ENCODE data around the gene ADAM12.
A peak's percentile ranks its signal among the peaks of the same experiment; 100 is the strongest.

The ADAM12 gene

DNA sequence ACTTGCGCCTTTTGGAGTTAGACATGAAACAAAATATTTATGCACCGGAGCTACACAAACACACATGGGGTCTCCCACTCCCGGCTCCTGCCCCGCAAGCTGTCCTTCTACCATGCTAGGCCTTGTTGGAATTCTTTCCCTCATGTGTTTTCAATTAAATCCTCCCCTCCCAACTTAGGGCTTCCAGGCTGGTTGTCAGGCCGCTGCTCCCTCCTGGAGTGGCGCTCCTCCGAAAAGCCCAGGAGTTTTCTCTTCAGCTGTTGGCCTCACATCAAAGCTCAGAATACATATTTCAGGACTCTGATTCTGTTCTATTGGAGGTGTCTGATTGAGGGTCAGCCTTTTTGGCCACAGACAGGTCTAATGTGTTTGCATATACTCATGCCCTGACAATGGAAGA is 378.6 kb downstream of the ADAM12 start:
- H3K4me3 ChIP-seq (replicated peaks; ENCODE audit: low read depth, low read length), result no peak overlapping the region
- TF ChIP-seq, protein P1, sequence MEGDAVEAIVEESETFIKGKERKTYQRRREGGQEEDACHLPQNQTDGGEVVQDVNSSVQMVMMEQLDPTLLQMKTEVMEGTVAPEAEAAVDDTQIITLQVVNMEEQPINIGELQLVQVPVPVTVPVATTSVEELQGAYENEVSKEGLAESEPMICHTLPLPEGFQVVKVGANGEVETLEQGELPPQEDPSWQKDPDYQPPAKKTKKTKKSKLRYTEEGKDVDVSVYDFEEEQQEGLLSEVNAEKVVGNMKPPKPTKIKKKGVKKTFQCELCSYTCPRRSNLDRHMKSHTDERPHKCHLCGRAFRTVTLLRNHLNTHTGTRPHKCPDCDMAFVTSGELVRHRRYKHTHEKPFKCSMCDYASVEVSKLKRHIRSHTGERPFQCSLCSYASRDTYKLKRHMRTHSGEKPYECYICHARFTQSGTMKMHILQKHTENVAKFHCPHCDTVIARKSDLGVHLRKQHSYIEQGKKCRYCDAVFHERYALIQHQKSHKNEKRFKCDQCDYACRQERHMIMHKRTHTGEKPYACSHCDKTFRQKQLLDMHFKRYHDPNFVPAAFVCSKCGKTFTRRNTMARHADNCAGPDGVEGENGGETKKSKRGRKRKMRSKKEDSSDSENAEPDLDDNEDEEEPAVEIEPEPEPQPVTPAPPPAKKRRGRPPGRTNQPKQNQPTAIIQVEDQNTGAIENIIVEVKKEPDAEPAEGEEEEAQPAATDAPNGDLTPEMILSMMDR (IDR thresholded peaks at IDR 0.05; ENCODE audit: low read length, missing control alignments), result no peak
- no peak for DNase-seq (ENCODE audit: low read depth)

DNA sequence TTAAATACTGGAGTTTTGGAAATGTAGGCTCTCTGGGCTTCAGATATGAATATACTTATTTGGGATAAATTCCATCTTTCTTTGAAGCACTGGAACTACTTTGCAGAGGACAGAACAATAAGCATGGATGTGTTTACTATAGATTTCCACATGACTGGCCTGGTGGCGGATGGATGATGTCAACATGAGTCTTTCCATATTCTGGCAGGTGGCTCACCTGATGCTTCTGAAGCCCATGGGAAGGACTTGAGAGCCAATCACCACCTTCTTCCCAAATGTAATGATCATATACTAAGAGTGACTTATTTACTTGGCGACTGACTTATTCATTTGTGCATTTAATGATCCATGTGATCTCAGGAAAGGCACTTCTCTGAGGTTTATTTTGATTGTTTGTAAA is 381.4 kb downstream of the ADAM12 start:
- no peak overlapping the region for H3K4me3 ChIP-seq (replicated peaks; ENCODE audit: low read depth, low read length)
- TF ChIP-seq, protein P1 (IDR thresholded peaks at IDR 0.05; ENCODE audit: low read length, missing control alignments), result no peak
- DNase-seq (ENCODE audit: low read depth), result no peak

DNA sequence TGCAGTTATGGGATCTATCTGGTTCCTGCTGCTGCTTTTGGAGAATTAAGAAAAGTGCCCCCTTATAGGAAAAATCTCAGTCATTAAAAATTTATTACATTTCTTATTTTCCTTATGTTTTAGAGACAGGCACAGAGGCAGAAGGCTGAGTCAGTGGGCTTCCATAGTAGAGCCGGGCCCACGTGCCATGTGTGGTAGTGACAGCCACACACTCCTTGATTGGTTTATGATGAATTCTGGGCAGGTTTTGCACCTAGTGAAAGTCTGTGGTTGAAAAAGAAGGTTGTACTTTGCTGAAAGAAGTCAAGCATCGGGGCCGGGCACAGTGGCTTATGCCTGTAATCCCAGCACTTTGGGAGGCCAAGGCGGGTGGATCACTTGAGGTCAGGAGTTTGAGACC is 382.0 kb downstream of the ADAM12 start:
- no peak overlapping the region for H3K4me3 ChIP-seq (replicated peaks; ENCODE audit: low read depth, low read length)
- no peak for DNase-seq (ENCODE audit: low read depth)
- TF ChIP-seq, protein P1 (IDR thresholded peaks at IDR 0.05; ENCODE audit: low read length, missing control alignments), result no peak

DNA sequence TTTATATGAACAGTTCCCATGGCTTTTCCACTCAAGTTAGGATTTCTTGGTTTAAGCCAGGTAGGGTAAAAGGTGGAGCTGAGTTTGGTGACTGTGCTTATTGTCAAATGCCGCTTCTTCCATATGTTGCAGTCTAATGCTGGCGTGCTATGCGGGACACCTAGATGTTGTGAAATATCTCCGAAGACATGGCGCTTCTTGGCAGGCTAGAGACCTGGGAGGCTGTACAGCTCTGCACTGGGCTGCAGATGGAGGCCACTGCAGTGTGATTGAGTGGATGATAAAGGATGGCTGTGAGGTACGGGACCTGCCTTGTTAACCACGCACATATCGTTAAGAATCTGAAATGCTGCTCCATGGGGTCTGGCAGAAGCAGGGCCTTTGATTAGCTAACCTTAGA is 383.5 kb downstream of the ADAM12 start:
- TF ChIP-seq, protein P1 (IDR thresholded peaks at IDR 0.05; ENCODE audit: low read length, missing control alignments), result no peak
- no peak for DNase-seq (ENCODE audit: low read depth)

DNA sequence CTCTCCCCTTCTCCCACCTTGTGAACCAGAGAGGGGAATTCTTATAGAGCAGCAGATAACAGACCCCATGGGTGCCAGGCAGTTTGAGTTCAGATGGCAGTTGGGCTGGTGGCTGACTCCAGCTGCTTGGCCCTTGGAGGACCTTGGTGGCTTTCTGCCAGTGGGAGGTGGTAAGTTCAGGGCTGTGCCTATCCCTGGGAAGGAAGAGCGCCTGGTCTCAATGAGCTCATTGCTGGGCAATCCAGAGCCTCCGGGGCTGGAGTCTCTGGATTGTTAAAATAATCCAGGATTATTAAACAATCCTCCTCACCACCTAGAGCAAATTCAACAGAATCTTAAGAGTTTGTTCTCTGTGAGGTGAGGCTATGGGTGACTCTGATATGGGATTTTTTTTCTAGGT is 386.7 kb downstream of the ADAM12 start:
- no peak overlapping the region for H3K4me3 ChIP-seq (replicated peaks; ENCODE audit: low read depth, low read length)
- TF ChIP-seq, protein P1 (IDR thresholded peaks at IDR 0.05; ENCODE audit: low read length, missing control alignments), result no peak
- peak; percentile 24 for DNase-seq (ENCODE audit: low read depth)

More for the DNA sequence above, 383.5 kb downstream of the ADAM12 start:
- H3K4me3 ChIP-seq (replicated peaks; ENCODE audit: low read depth, low read length), result no peak overlapping the region

DNA sequence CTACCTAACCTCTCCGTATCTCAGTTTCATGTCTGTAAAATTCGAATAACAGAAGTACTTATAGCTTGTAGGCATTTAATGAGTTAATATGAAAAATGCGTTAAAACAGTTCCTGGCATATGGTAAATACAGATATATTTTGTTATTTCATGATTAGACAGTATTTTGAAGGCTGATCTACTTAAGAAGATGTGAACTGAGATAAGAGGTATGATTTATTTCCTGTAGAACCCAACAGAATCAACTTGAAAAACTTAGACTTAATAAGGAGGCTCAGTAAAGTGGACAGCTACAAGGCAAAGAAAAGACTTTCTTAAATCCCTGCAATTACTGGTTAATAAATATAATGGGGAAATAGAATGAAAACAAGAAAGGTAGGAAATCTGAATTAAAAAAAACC is 388.6 kb downstream of the ADAM12 start:
- no peak overlapping the region for H3K4me3 ChIP-seq (replicated peaks; ENCODE audit: low read depth, low read length)
- DNase-seq (ENCODE audit: low read depth), result no peak
- TF ChIP-seq, protein P1 (IDR thresholded peaks at IDR 0.05; ENCODE audit: low read length, missing control alignments), result no peak

DNA sequence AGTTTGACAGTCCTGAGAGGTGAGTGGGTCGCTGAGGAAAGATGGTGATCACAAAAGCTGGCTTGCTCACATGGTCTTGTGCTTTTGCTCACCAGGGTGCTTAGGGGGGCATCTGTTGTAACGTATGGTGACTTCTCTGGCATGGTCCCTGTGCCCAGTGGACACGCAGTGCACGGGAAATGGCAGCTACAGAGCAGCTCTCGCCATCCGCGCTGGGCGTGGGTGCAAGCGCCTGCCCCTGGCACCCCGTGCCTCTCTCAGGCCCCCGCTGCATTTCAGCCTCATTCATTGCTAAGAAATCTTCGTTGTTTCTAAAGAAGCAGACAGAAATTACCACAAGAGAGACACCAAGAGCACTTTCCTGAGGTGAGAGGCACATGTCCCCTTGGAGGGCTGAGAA is 390.7 kb downstream of the ADAM12 start:
- no peak overlapping the region for H3K4me3 ChIP-seq (replicated peaks; ENCODE audit: low read depth, low read length)
- no peak for DNase-seq (ENCODE audit: low read depth)
- TF ChIP-seq, protein P1 (IDR thresholded peaks at IDR 0.05; ENCODE audit: low read length, missing control alignments), result no peak
